GM21360 (cell line): ENCODE results near the gene PAX6.
A peak's percentile ranks its signal among the peaks of the same experiment; 100 is the strongest.

Experiments used
- ATAC-seq: cut with Tn5 transposase; IDR thresholded peaks from one replicate; pipeline ENCODE4 v1.9.1; 2021; ENCODE audit warnings: mild to moderate bottlenecking, moderate library complexity; ENCODE audit not compliant: unreplicated experiment

Gene PAX6

DNA sequence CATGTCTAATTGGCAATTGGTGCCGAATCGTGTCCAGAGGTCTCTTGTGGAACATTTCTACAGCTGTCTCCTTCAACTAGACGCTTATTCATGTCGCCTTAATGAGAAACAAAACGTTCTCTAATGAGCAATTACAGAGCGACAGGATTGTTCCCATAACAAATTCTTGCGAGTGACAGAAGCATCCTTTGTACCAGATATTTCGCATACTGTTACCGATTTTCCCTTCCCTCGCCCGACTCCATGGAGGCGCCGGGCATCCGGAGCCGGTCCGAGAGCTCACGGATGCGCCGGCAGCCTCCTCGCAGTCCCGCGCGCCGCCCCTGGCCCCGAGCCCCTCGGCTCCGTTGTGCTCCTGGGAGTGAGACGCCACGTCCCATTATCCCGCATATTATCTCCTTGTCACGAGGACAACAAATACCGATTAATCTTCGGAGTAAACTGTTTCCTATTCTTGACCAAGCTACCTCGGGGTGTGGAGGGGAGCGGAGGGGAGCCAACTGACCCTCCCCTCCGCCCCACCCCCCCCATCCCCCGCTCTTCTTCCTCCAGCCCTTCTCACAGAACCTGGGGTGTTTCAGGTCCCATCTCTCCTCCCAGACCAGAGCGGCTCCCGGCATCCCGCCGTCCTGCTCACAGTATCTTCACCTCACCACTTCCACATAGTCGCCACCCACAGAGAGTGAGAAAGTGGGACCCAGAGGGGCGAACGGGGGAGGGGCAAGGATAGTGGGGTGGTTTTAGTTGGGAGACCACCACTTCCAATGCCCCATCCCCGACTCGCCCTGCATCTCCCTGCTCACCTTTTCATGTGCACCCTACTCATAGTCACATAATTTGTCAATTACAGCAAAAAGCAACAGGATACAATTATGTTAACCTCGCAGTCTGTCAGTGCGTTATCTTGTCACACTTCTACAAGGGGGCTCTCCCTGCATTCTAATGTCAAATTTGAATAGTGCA lies 11.4 kb downstream of the PAX6 start:
- ATAC-seq = no peak

DNA sequence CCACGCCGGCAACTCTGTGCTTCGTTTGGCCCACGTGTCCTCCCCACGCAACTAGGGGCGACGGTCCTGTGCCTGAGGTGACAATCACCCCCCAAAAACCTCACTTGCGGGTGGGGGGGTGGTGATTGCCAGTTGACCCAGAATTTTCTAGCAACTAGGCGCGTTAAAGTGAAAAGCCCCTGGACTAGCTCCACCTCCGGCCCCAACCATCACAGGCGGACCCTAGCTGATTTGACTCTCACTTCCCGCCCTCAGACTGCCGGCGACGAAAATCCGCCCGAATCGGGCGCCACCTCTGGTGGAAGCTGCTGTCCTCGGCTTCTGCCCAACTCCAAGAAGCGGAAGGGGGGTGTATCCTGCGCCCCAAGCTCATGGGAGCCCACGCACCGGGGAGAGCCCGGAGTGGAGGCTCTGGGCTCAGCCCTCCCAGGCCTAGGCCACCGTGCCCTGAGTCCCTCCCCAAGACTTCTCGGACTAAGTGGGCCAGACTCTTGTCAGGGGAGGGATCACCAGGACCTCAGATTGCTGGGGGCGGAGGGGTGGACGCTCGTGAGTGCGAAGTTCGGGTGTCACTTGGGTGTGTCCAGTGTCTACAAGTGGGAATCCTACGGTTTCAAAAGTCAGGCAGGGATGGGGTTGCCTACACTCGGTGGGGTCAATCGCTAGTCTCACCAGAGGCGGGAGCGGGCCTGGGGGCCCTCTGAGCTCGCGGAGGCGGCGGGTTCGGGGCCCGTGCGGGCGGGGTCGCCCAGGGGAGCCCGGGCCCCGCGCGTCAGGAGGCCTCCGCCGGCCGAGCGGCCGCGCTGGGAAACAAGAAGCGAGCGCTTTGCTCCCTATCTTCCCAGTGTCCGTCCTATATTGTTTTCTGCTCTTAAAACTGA lies 12.3 kb downstream of the PAX6 start:
- ATAC-seq = peak; percentile 69

DNA sequence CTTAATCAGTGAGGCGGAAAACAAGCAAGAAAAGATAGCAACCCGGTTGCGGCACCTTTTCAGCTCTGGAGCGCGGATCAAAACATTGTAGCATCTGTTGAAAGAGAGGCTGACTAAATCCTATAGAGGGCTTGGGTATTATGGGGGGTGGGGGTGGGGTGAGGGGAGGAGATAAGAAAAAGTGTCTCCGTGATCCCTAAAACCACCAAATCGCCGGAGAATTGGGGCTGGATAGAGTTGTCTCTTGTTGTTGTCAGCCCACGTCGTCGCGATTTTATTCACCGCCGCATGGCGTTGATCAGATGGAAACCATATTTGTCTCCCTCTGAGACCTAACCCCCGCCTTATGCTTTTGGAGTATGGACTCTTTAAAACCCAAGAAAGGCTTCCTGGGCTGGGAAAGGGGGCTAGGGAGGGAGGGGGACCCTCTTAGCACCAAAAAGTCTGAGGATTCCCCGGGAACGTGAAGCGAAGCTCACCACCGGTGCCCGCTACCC lies 13.0 kb downstream of the PAX6 start:
- ATAC-seq = no peak

DNA sequence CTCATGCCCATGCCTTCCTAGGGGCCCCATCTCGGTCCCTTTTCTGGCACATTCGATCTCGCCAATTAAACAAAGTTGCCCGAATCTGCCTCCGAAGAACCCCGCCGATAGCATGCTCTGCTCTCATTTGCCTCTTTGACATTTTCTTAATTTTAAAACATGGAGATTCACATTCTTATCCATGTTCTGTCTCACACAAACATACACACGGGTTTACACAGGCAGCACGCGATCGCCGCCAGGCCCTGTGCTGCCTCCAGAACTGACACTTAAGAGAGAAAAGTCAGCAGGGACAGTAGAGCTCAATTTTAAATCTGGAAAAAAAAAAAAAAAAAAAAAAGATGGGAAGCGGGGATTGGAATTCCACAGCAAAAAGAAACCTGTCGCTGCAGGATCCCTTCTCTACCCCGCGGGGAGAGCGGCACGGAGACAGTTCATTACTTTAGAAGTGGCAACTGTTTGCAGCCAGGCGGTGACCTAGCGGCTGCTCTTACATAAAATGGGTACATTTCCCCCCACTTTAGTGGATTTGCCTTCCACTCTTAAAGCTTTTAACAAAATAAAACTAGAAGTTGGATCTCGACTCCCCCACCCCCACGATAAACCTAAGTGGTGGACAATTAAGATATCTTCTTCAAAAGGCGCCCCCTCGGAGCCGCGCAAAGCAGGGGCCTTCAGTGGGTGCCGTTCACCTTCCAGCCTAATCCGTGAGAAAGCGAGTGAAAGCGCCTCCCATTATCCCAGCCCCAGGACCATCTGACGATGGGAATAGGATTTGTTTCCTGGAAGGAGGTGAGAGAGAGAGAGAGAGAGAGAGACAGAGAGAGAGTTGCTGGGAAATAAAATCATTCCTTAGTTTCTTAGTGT lies 13.7 kb downstream of the PAX6 start:
- ATAC-seq = no peak

DNA sequence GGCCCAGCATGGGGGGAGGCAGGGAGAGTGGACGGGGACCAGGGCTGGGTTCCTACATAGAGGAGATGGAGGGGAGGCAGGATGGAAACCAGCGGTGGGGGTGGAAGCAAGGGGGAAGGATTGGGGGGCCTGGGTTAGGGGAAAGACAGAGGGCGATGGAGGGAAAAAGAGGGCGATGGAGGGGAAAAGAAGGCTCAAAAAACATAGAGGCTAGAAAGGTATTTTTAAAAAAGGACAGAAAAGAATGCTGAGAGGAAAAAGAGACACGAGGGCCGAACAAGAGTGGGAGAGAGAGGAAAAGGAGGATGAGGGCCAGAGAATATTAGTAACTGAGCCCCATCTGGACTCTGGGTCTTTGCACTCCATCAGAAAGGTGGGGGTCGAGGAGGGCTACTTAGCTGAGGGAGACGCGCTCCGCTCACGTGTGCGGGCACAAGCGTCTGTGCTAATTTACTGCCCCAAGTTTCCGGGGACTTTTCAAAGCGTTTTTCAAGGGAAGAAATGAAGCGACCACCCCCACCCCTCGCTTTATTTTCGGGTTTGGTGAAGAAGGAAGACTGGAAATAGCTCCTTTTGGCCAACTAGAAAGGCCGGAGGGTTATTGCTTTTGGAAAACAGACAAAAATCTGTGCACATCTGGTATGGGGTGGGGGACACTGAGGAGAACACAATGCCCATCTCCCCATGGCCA lies 14.5 kb downstream of the PAX6 start:
- no peak for ATAC-seq

DNA sequence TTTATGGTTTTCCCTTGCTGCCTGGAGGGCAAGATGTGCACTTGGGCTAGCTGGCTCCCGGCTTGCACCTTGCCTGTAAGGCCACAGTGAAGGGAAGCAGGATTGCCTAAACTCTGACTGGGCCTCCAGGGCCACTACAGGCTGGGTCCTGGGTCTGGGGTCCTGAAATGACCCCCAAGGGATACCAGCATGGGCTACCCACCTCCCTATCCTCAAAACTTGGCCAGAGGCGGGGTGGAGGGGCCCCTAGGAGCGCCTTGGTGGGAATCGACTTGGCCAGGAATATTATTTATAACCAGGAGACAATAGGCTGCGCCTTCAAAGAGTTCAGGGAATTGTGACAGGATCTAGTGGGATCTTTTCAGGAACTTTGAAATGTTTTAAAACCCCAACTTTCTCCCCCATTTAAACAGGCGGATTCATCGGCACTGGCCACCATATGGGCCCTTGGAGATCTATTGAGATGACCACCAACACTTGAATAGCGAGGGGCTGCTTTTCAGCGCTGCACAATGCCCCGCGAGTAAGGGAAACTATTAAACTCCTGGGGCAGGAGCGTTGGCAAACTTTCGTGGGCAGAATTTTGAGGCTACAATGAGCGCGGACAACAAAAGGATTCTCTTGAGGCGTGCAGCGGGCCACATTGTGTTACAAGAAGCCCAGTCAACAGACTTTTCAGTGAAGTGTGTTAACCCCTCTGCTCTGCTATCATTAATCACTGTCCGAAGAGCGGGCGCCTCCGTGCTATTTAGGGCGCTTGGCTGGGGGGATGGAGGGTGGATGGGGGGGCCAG lies 15.2 kb downstream of the PAX6 start:
- ATAC-seq = no peak

DNA sequence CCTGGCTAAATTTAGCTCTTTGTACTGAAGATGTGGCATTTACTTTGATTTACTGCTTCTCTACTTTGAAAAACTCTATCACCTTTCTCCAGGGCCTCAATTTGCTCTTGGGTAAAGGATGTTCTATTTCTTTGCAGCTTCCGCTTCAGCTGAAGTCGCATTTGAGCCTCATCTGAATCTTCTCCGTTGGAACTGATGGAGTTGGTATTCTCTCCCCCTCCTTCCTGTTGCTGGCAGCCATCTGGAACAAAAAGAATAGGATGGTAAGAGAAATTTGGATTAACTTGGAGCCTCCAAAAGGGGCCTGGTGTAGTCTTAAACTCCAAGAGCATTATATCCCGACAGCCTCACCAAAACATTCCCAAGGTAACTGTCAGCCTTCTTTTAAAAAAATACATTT lies 16.6 kb downstream of the PAX6 start:
- no peak for ATAC-seq

DNA sequence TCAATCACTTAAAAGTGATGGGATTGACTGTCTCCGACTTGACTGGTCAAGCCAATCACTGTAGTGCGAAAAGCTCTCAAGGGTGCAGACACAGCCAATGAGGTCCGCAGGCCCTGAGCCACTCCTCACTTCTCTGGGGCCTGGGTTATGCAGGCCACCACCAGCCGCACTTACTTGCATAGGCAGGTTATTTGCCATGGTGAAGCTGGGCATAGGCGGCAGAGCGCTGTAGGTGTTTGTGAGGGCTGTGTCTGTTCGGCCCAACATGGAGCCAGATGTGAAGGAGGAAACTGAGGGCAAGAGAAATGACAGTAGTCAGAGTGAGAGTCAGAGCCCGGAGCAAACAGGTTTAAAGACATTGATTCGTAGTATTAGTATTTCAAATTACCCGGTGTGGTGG lies 17.9 kb downstream of the PAX6 start:
- ATAC-seq = no peak

DNA sequence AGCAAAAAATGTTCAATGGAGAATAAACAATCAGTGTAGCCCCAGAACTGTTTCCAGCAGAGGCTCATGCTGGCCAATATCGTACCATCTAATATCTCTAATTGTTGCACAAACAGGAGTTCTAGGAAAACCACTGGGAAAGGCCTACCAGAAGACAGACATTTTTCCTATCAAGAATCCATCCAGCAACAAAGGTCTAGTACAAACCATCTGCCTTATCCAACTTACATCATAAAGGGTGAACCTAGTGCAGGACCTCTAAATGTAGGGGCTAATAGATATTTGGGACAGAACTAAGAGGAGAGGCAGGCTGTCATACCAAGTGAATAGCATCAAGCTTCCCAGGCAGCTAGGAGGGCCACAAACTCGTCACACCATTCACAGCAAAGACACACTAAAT lies 18.7 kb downstream of the PAX6 start:
- no peak for ATAC-seq

DNA sequence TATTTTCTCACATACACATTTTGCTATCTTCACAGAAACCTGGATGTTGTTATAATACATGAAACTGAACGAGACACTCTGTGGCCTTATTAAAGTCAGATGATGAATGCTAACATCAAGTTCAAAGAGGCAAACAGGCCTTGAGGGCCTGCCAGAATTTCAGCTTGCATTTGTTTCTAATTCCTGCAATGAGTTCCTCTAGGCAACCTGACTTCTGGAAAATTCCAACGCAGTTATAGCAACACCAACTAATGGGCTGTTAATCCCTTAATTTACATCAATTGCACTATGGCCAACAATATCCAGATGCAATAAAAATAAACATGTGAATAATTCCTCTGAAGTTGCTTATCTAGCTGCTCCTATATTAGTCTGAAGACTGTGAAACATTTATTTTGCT lies 19.1 kb downstream of the PAX6 start:
- ATAC-seq = no peak

DNA sequence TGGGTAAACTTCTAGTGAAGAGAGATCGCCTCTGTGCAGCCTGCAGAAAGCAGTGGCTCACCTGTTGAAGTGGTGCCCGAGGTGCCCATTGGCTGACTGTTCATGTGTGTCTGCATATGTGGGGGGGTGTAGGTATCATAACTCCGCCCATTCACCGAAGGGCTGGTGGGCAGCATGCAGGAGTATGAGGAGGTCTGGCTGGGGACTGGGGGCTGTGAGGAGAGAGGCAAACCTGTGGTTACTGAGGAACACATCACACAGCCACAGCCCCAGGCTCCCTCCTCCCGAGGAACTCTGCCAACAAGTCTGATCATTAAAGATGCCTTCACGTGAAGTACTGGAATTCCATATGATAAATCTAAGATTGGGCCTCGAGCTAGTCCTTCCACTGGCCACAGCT lies 20.5 kb downstream of the PAX6 start:
- no peak for ATAC-seq

DNA sequence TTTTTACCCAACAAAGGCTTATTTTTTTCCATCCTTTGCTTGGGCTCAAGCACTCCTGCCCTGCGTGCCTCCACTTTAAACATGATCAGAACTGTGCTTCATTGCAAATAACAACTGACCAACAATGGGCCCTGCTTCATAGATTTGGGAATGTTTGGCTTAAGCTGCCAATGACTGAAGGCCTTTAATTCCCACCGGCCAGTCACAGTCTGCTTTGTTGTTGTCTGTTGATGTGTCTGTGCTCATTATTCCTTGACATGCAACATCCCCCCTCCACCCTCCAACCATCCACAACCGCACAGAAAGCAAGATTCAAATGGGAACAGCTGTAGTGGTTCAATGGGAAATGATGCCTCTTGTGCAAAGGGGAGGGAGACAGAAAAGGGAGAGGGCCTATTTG lies 23.0 kb downstream of the PAX6 start:
- no peak for ATAC-seq

DNA sequence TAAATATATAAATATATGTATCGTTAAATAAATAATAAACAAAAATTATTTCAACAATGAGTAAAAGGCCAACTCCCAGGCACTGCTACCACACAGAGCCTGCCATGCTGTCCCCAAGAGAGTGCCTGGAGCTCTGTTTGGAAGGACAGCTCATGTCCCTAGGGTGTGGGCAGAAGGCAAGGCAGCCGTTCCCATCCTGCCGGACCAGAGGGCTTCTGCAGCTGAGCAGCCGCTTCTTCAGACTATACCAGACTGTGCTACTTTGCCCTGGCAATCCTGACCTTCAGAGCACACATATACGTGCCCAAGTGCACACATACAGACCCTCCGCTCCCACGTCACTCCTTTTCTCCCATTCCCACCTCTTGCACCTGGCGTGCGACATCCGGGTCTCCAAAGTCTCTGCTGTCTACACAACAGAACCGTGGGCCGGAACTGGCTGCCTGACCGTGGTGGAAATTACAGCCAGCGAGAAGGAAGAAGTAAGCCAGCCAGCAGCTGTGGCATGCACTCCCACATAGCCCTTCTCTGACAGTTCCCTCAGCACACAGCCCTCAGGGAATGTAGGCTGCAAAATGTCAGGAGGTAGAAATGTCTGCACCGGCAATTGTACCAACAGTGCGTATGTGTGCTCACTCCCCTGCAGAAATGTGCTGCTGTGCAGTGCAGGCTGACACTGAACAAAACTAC lies 24.0 kb downstream of the PAX6 start:
- no peak for ATAC-seq

DNA sequence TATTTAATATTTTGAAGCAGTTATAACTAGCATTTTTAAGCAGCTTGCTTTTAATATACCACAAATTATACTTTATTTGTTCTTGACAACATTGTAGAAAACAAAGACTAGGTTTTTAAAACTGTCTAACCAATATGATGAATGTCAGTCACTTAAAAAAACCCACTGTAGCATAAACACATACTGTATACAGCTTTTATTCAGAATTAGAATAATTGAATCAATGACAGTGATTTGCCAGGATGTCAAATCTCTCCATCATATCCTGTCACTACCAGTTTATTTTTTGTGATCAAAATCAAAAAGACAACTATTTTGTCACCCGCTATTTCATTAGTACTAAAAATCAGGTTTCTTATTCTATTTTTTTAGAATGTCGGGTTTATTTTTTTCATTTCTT lies 26.5 kb downstream of the PAX6 start:
- no peak for ATAC-seq

DNA sequence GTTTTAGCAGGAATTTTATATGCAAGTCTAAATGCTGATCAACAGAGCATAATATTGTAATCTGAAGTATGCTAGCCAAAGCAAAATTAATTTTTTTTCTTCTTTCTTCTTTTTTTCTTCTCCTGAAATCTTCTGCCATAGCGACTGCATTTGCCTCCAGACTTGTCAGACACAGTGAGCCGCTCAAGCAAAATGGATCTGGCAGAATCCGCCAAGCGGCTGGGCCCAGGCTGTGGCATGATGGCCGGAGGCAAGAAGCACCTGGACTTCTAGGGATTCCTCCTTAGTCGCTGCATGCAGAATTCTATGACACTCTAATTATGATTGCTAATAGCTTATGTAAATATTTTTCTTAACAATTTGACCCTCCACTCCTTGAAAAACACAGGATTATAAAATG lies 27.9 kb downstream of the PAX6 start:
- no peak for ATAC-seq

DNA sequence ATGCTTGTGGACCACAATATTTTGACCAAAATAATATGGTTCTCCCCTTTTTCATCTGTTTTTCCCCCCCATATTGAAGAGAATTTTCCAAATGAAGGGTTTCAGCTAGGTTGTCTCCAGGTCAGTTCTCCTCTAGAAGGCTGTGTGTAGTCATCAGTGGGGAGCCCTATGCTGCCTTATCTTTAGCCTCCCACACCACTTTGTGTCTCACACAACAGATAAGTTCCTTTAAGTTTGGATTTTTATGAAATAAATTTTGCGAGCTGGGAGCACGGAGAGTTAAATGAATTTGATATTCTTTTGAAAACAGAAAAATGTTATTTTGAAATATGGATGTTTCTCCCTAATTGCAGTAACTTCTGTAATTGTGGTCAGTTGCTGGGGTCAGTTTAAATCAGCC lies 28.9 kb downstream of the PAX6 start:
- no peak for ATAC-seq

DNA sequence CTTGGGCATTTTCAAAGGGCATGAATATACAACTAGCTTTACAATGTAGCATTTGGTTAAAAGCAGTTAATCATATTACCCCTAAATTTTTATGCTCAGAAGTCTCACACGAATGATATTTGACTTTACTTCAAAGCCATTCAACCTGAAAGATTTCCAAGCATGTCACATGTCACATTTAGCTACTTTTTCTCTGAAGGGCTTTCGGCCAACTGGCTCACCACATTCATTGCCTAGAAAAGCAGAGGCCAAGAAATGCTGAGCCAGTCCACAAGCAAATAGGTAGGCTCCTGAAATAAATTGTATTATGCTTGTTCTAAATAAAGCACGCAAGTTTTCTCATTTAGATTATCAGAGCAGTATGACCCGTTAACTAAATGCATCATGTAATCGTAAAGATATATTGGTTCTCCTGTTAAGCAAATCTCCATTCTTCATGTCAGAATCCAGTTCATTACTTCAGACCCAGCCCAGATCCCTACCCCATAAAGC lies 30.6 kb downstream of the PAX6 start:
- ATAC-seq = no peak

DNA sequence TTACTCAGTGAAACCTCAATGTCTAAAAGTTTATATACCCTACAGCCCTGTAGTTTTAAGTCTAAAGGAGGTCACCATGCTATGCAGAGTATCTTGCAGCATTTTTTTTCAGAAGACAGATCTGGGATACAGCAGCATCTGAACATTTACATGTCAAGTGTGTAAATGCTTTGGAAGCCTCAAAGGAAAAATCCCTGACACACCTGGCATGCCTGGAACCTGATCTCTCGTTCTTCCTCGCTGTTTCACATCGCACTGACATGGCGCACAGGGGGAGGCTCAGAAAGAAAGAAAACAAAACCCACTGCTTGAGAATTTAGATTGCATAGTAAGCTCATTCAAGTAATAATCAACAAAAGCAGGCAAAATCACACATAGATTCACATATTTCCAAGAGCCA lies 31.0 kb downstream of the PAX6 start:
- ATAC-seq = no peak

DNA sequence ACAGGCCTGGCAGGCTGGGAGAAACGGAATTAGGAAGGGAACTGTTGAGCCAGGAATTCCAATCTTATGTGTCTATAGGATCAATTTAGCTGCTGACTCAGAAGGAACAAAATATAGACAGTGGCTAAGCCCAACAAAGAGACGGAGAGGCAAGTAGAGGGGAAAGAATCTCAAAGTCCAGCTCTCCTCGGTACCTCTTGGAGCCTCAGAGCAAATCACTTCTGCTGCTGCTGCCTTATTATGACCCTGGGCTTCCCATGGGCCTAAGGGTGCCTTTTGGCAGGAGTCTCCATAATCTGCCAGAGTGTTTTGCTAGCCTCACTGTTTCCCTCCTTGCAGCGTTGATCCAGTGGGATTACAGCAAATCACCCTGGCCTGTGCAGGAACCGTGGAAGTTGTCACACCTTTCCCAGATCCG lies 31.7 kb downstream of the PAX6 start:
- ATAC-seq = no peak
